Neural progenitor cell (in vitro differentiated cells): Measurements from ENCODE around the gene XRCC3. TPM values are rescaled to one million over a fixed set of nuclear protein-coding genes. Genes with fewer than 3 reads are reported as not detected.

Experiments
- DNase-seq: peaks from one replicate; pipeline ENCODE4 v3.0.0-alpha.2; 2016; ENCODE audit warnings: low spot score
- H2AFZ ChIP-seq: fragments of 200-600 bp; sonication (generic); replicated peaks from 2 replicates; pipeline ENCODE4 v1.6.1; 2016; ENCODE audit warnings: antibody characterized with exemption
- H3F3A ChIP-seq: fragments of 200-600 bp; sonication (generic); 2 replicates; pipeline ENCODE4 v1.6.1; 2016; ENCODE audit warnings: antibody characterized with exemption, low read depth
- H3K27ac ChIP-seq: fragments of 200-600 bp; sonication (generic); 2 replicates; pipeline ENCODE4 v1.5.1; 2016; ENCODE audit warnings: mild to moderate bottlenecking
- H3K27me3 ChIP-seq: fragments of 200-600 bp; sonication (generic); 2 replicates; pipeline ENCODE4 v1.6.1; 2016; ENCODE audit warnings: mild to moderate bottlenecking, moderate library complexity
- H3K36me3 ChIP-seq: fragments of 200-600 bp; sonication (generic); 2 replicates; pipeline ENCODE4 v1.5.1; 2016
- H3K4me1 ChIP-seq: fragments of 200-600 bp; sonication (generic); 2 replicates; pipeline ENCODE4 v1.6.1; 2016; ENCODE audit warnings: mixed run types
- H3K4me2 ChIP-seq: fragments of 200-600 bp; sonication (generic); 2 replicates; pipeline ENCODE4 v1.6.1; 2016
- H3K4me3 ChIP-seq: fragments of 200-600 bp; sonication (generic); 2 replicates; pipeline ENCODE4 v1.5.1; 2016
- H3K79me2 ChIP-seq: fragments of 200-600 bp; sonication (generic); 2 replicates; pipeline ENCODE4 v1.6.1; 2016; ENCODE audit warnings: low read depth
- H3K9ac ChIP-seq: fragments of 200-600 bp; sonication (generic); 2 replicates; pipeline ENCODE4 v1.6.1; 2016
- H3K9me3 ChIP-seq: fragments of 200-600 bp; sonication (generic); 2 replicates; pipeline ENCODE4 v1.5.1; 2016; ENCODE audit warnings: low read depth
- H4K20me1 ChIP-seq: fragments of 200-600 bp; sonication (generic); 2 replicates; pipeline ENCODE4 v1.6.1; 2016; ENCODE audit warnings: low read depth
- H3K27ac Mint-ChIP-seq: 3 replicates; pipeline ENCODE4 v1.8.0; 2021; ENCODE audit warnings: mixed read lengths
- H3K27me3 Mint-ChIP-seq: 2 replicates; pipeline ENCODE4 v1.8.0; 2022; ENCODE audit warnings: low read depth, mild to moderate bottlenecking, inconsistent platforms, moderate library complexity, mixed read lengths; ENCODE audit not compliant: insufficient read depth
- H3K36me3 Mint-ChIP-seq: 3 replicates; pipeline ENCODE4 v1.8.0; 2021; ENCODE audit warnings: mixed read lengths
- H3K4me1 Mint-ChIP-seq: 3 replicates; pipeline ENCODE4 v1.8.0; 2021; ENCODE audit warnings: mixed read lengths
- H3K4me3 Mint-ChIP-seq: 3 replicates; pipeline ENCODE4 v1.8.0; 2021; ENCODE audit warnings: mild to moderate bottlenecking, moderate library complexity, mixed read lengths
- H3K9me3 Mint-ChIP-seq: 3 replicates; pipeline ENCODE4 v1.8.0; 2020; ENCODE audit warnings: mixed read lengths
- EZH2 ChIP-seq: fragments of 200-600 bp; sonication (generic); IDR thresholded peaks from 2 replicates; pipeline ENCODE4 v1.6.1; 2017; ENCODE audit warnings: antibody characterized with exemption, mild to moderate bottlenecking, moderate library complexity
- EZH2phosphoT487 ChIP-seq: fragments of 200-600 bp; sonication (generic); IDR thresholded peaks from 2 replicates; pipeline ENCODE4 v1.6.1; 2017; ENCODE audit warnings: antibody characterized with exemption
- total RNA-seq: library from RNA; depleted of rRNA; stranded (reverse); fragments of >200 nt; gene quantifications from 2 replicates; pipeline ENCODE4 v1.2.3, GENCODE V29; 2015; ENCODE audit warnings: low replicate concordance
- TF ChIP-seq, protein P1 (sequence below): fragments of 200-600 bp; sonication (generic); IDR thresholded peaks from 2 replicates; pipeline ENCODE4 v1.5.1; 2017; ENCODE audit warnings: antibody characterized with exemption, mild to moderate bottlenecking

The XRCC3 gene
- total RNA-seq, 1 donor from 2014 or later, result 59.7 TPM

DNA sequence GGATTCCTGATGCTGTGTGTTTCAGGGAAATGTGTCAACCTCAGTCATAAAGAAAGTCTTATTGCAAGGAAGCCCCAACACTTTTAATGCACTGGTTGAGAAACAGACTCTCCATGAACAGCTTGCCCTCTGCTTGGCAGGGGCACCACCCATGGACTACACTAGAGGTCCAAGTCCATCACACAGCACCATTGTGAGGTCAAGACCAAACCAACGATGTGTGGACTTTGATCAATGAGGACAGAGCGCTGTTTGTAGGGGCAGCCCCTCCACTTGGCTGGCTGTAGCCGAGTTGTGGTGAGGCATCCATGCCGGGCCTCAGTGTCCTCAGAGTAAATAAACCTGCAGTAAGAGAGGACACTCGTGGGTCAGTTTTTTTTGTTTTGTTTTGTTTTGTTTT is 30.2 kb upstream of the XRCC3 start:
- DNase-seq, result no peak
- no peaks in the 10 kb centered on the region for H3K4me1 Mint-ChIP-seq
- Histone ChIP-seq H3K27me3 (no peaks in the 10 kb centered on the region), H4K20me1 (no peaks in the 10 kb centered on the region), H3K36me3 (no peaks in the 10 kb centered on the region), H3K4me3 (no peak overlapping the region), H2AFZ (no peak overlapping the region), H3F3A (no peaks in the 10 kb centered on the region), H3K4me2 (no peak overlapping the region), H3K27ac (no peak overlapping the region), H3K4me1 (peaks cover 5% of the 10 kb centered on the region), H3K79me2 (no peaks in the 10 kb centered on the region), H3K9ac (no peak overlapping the region), H3K9me3 (no peaks in the 10 kb centered on the region)
- no peak overlapping the region for H3K4me3 Mint-ChIP-seq
- peaks cover 4% of the 10 kb centered on the region for H3K36me3 Mint-ChIP-seq
- H3K27ac Mint-ChIP-seq, result no peak overlapping the region
- no peaks in the 10 kb centered on the region for H3K9me3 Mint-ChIP-seq
- H3K27me3 Mint-ChIP-seq, result no peaks in the 10 kb centered on the region
- TF ChIP-seq EZH2 (no peak), EZH2phosphoT487 (no peak)
- TF ChIP-seq, protein P1, sequence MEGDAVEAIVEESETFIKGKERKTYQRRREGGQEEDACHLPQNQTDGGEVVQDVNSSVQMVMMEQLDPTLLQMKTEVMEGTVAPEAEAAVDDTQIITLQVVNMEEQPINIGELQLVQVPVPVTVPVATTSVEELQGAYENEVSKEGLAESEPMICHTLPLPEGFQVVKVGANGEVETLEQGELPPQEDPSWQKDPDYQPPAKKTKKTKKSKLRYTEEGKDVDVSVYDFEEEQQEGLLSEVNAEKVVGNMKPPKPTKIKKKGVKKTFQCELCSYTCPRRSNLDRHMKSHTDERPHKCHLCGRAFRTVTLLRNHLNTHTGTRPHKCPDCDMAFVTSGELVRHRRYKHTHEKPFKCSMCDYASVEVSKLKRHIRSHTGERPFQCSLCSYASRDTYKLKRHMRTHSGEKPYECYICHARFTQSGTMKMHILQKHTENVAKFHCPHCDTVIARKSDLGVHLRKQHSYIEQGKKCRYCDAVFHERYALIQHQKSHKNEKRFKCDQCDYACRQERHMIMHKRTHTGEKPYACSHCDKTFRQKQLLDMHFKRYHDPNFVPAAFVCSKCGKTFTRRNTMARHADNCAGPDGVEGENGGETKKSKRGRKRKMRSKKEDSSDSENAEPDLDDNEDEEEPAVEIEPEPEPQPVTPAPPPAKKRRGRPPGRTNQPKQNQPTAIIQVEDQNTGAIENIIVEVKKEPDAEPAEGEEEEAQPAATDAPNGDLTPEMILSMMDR, result no peak

DNA sequence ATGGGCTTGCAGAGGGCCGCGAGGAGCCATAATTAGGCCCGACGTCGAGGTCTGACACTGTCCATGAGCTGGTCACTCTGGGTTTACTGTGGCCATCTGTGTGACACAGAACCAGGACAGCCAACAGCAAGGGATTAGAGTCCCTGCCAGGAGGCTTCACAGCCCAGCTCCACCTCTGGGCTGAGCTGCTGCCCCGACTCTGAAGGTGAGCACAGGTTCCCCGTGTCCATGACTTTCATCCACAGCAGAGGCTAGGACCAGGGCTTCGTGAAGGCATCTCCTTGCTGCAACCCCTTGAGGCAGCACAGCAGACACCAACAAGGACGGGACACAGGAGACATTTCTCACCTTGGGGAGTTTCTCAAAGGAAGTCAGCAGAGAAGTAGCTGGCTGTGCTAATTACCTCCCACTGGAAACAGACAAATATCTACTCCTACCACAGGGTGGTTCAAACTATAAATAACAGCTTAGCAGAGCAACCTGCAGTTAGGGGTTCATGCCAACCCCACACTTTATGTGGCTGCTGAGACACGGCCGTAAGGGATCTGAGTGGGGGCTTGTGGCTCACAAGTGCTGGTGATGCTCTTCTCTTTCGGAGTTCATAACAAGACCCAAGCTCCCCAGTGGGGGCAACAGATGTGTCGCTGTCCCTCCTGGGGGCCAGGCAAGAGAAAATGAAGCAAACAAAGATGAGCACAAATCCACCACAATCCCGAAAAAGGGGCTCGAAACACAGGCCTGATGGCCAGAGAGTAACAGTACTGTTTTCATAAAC is 29.6 kb upstream of the XRCC3 start:
- Mint-ChIP-seq H3K4me3 (no peak overlapping the region), H3K9me3 (no peaks in the 10 kb centered on the region), H3K36me3 (peaks cover 6% of the 10 kb centered on the region), H3K27me3 (no peaks in the 10 kb centered on the region), H3K27ac (no peak overlapping the region), H3K4me1 (no peaks in the 10 kb centered on the region)
- Histone ChIP-seq H3K4me1 (peaks cover 5% of the 10 kb centered on the region), H3K27me3 (no peaks in the 10 kb centered on the region), H3K9me3 (no peaks in the 10 kb centered on the region), H4K20me1 (no peaks in the 10 kb centered on the region), H3K9ac (no peak overlapping the region), H3K4me2 (no peak overlapping the region), H3K4me3 (no peak overlapping the region), H3K27ac (no peak overlapping the region), H3F3A (no peaks in the 10 kb centered on the region), H3K79me2 (no peaks in the 10 kb centered on the region), H2AFZ (no peak overlapping the region), H3K36me3 (no peaks in the 10 kb centered on the region)
- no peak for DNase-seq
- no peak for TF ChIP-seq EZH2

DNA sequence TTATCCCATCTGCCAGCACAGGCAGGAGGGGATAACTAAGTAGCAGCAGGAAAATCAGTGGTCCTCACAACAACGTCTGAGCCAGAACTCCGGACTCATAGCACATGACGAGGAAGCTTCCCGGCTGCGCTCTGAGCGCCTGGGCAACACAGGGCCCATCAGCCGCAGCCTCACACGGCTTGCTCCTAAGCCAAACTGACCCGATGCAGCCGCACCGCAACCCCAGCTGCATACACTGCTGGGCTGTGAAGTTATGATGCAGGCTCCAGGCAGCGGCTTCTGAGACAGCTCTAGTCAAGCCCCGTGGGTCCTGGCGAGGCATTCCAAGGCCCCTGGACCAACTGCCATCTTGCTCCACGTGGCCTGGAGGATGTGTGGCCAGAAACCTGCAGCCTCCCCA is 28.4 kb upstream of the XRCC3 start:
- Histone ChIP-seq H3K9me3 (no peaks in the 10 kb centered on the region), H3K4me3 (no peak overlapping the region), H3K4me1 (peaks cover 5% of the 10 kb centered on the region), H3K27me3 (no peaks in the 10 kb centered on the region), H3F3A (no peaks in the 10 kb centered on the region), H2AFZ (no peak overlapping the region), H3K4me2 (no peak overlapping the region), H4K20me1 (no peaks in the 10 kb centered on the region), H3K79me2 (no peaks in the 10 kb centered on the region), H3K27ac (no peak overlapping the region), H3K36me3 (no peaks in the 10 kb centered on the region), H3K9ac (no peak overlapping the region)
- Mint-ChIP-seq H3K27me3 (no peaks in the 10 kb centered on the region), H3K4me3 (no peak overlapping the region), H3K9me3 (no peaks in the 10 kb centered on the region), H3K27ac (no peak overlapping the region), H3K4me1 (no peaks in the 10 kb centered on the region), H3K36me3 (peaks cover 9% of the 10 kb centered on the region)
- no peak for DNase-seq
- no peak for TF ChIP-seq EZH2phosphoT487
- TF ChIP-seq, protein P1, result no peak
- no peak for TF ChIP-seq EZH2

DNA sequence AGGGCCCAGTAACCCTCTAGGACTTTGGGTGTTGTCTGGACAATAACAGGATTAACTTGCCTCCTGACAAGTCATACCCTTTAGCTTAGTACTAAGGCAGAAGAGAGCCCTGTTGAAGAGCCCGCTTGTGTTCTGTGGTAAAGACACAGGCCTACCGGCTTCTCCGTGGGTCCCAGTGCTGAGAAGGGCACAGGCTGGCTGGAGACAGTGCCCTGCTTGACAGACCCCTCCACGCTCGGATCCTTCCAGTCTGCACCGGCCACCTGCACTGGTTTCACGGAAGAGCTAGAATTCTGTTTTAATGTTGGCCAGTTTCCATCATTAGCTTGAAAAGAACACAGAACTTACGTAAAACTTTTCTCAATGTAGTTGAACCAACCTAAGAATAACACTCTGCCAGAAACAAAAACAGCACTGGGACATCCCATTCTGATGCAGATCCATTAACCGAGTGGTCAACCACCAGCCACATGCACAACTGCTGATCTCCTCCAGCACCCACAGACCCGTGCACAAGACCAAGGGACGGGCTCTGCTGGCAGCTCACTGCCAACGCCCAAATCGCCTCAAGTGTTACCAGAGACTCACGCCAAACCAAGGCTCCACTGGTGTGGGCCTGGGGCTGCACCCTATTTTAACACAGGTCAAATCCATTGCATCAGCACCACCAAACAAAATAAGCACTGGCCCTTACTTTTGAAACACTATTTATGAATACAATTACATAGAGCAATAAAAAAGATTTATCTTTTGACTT is 27.4 kb upstream of the XRCC3 start:
- Histone ChIP-seq H3K4me1 (peaks cover 5% of the 10 kb centered on the region), H3K27me3 (no peaks in the 10 kb centered on the region), H3K9me3 (no peaks in the 10 kb centered on the region), H4K20me1 (no peaks in the 10 kb centered on the region), H3K79me2 (no peaks in the 10 kb centered on the region), H2AFZ (no peak overlapping the region), H3K27ac (no peak overlapping the region), H3F3A (no peaks in the 10 kb centered on the region), H3K4me2 (no peak overlapping the region), H3K4me3 (no peak overlapping the region), H3K36me3 (no peaks in the 10 kb centered on the region), H3K9ac (no peak overlapping the region)
- H3K27me3 Mint-ChIP-seq, result peaks cover 2% of the 10 kb centered on the region
- H3K36me3 Mint-ChIP-seq, result peaks cover 15% of the 10 kb centered on the region
- no peaks in the 10 kb centered on the region for H3K9me3 Mint-ChIP-seq
- TF ChIP-seq EZH2phosphoT487 (no peak), EZH2 (no peak)
- TF ChIP-seq, protein P1, result no peak
- no peak for DNase-seq
- no peak overlapping the region for H3K27ac Mint-ChIP-seq
- no peak overlapping the region for H3K4me3 Mint-ChIP-seq
- peaks cover 4% of the 10 kb centered on the region for H3K4me1 Mint-ChIP-seq
